ENCODE data around the gene TSSK1B.

The TSSK1B gene

GRCh38 chr5:113446358-113446927 lies 11.7 kb upstream of the TSSK1B start (continued):
- no peak for TF ChIP-seq INSM2 (tag by site-specific recombination; IDR thresholded peaks at IDR 0.05)
- TF ChIP-seq ZNF2 (tag by site-specific recombination; IDR thresholded peaks at IDR 0.05) = no peak
- no peak for TF ChIP-seq ZNF223 (tag by site-specific recombination; IDR thresholded peaks at IDR 0.05)

- H3K36me3 ChIP-seq (ENCODE audit: control insufficient read depth in 2 of 2, insufficient read depth in 1 of 2, low read length in 2 of 2) = no peaks in the 10 kb centered on the region
- H3K9me3 ChIP-seq (ENCODE audit: control insufficient read depth, insufficient read depth, low read depth, low read length) = no peaks in the 10 kb centered on the region
- no peaks in the 10 kb centered on the region for H3K4me1 ChIP-seq (ENCODE audit: control insufficient read depth, insufficient read depth, low read length)
- TF ChIP-seq GLI2 (tag by site-specific recombination; IDR thresholded peaks at IDR 0.05; ENCODE audit: borderline replicate concordance, low read depth) (no peak), ZNF362 (tag by site-specific recombination; IDR thresholded peaks at IDR 0.05) (no peak), ZNF692 (tag by site-specific recombination; IDR thresholded peaks at IDR 0.05) (no peak), ZNF426 (tag by site-specific recombination; IDR thresholded peaks at IDR 0.05) (no peak), ZNF530 (tag by site-specific recombination; IDR thresholded peaks at IDR 0.05; ENCODE audit: low read depth) (no peak), CTCF (tag by site-specific recombination; IDR thresholded peaks at IDR 0.05) (no peak), TCF7L2 (IDR thresholded peaks at IDR 0.05; ENCODE audit: borderline replicate concordance, low read depth, low read length) (no peak), ZNF670 (tag by site-specific recombination; IDR thresholded peaks at IDR 0.05; ENCODE audit: low read depth) (no peak), ZNF302 (tag by site-specific recombination; IDR thresholded peaks at IDR 0.05; ENCODE audit: low read depth) (no peak), HOXC10 (CRISPR knock-in tag; IDR thresholded peaks at IDR 0.05) (no peak), KLF17 (tag by site-specific recombination; IDR thresholded peaks at IDR 0.05) (no peak), REPIN1 (tag by site-specific recombination; IDR thresholded peaks at IDR 0.05; ENCODE audit: low read depth) (no peak), ZNF596 (tag by site-specific recombination; IDR thresholded peaks at IDR 0.05) (no peak), OVOL3 (tag by site-specific recombination; IDR thresholded peaks at IDR 0.05) (no peak), GLIS2 (tag by site-specific recombination; IDR thresholded peaks at IDR 0.05) (no peak), SP7 (tag by site-specific recombination; IDR thresholded peaks at IDR 0.05) (no peak), ZNF449 (tag by site-specific recombination; IDR thresholded peaks at IDR 0.05) (no peak), ZNF132 (tag by site-specific recombination; IDR thresholded peaks at IDR 0.05; ENCODE audit: borderline replicate concordance) (no peak), ZNF776 (tag by site-specific recombination; IDR thresholded peaks at IDR 0.05; ENCODE audit: borderline replicate concordance) (no peak)
- CTCF ChIA-PET = no interaction called here
- POLR2A ChIA-PET = no interaction called here
- no peak overlapping the region for H3K4me3 ChIP-seq (ENCODE audit: low read depth, low read length)
- no peak overlapping the region for H3K27ac ChIP-seq (ENCODE audit: extremely low read depth, low read depth, low read length)
Measured at GRCh38 chr5:113437111-113437510, 2.3 kb upstream of the TSSK1B start.

Data from HEK293 (cell line).